Stimulated activated effector memory CD8-positive, alpha-beta T cell treated with anti-CD3 and anti-CD28 coated beads, Interleukin-12 subunit alpha, Interleukin-12 subunit beta, amount 100 ng/mL, for 72 hours (primary cell): ENCODE results near the gene F2RL3.
A peak's percentile ranks its signal among the peaks of the same experiment; 100 is the strongest.
"Not testable (repeated sequence)": the region's sequence is repeated elsewhere in the genome, so short reads cannot be mapped to it uniquely, and the experiment has no call there.

Source experiments
- ATAC-seq: fragments of 150-1000 bp; cut with Tn5 transposase; 2 replicates; pipeline ENCODE4 v1.10.0; 2021
- DNase-seq, 2 donors: peaks; one replicate each; pipeline ENCODE4 v3.0.0; 2021 to 2022; ENCODE audit warnings: low spot score in 2 of 2
- H3K27ac Mint-ChIP-seq: one replicate; pipeline ENCODE4 v1.8.0; 2022; ENCODE audit warnings: mild to moderate bottlenecking, mixed read lengths
- H3K36me3 Mint-ChIP-seq: one replicate; pipeline ENCODE4 v1.8.0; 2022; ENCODE audit warnings: mild to moderate bottlenecking, mixed read lengths
- H3K4me1 Mint-ChIP-seq: one replicate; pipeline ENCODE4 v1.8.0; 2022; ENCODE audit warnings: mixed read lengths
- H3K4me3 Mint-ChIP-seq: one replicate; pipeline ENCODE4 v1.8.0; 2022; ENCODE audit warnings: mild to moderate bottlenecking, mixed read lengths
- H3K9me3 Mint-ChIP-seq: one replicate; pipeline ENCODE4 v1.8.0; 2022; ENCODE audit warnings: mixed read lengths

F2RL3 gene

GRCh38 chr19:16868423-16869130, 20.2 kb upstream of the F2RL3 start:
- Mint-ChIP-seq H3K36me3 (peaks cover 76% of the 10 kb centered on the region), H3K27ac (peak overlapping the region; percentile 20), H3K4me1 (peaks cover 5% of the 10 kb centered on the region), H3K9me3 (no peaks in the 10 kb centered on the region), H3K4me3 (no peak overlapping the region)
- ATAC-seq (no peak), DNase-seq (no peak)

- Mint-ChIP-seq H3K9me3 (peaks cover 4% of the 10 kb centered on the region), H3K4me1 (peaks cover 14% of the 10 kb centered on the region), H3K36me3 (peaks cover 76% of the 10 kb centered on the region), H3K4me3 (no peak overlapping the region), H3K27ac (no peak overlapping the region)
- DNase-seq (no peak), ATAC-seq (no peak)
Observed at GRCh38 chr19:16869331-16869972, 19.3 kb upstream of the F2RL3 start.

GRCh38 chr19:16871871-16872270, 16.9 kb upstream of the F2RL3 start:
- Mint-ChIP-seq H3K4me3 (no peak overlapping the region), H3K4me1 (peaks cover 30% of the 10 kb centered on the region), H3K27ac (no peak overlapping the region), H3K36me3 (peaks cover 58% of the 10 kb centered on the region), H3K9me3 (peaks cover 8% of the 10 kb centered on the region)
- DNase-seq (no peak), ATAC-seq (no peak)

- Mint-ChIP-seq H3K4me3 (no peak overlapping the region), H3K27ac (no peak overlapping the region), H3K9me3 (peaks cover 8% of the 10 kb centered on the region), H3K4me1 (peaks cover 39% of the 10 kb centered on the region), H3K36me3 (peaks cover 51% of the 10 kb centered on the region)
- DNase-seq: no peak
- no peak for ATAC-seq
Observed at GRCh38 chr19:16872728-16873127, 16.1 kb upstream of the F2RL3 start.

- Mint-ChIP-seq H3K9me3 (peaks cover 8% of the 10 kb centered on the region), H3K27ac (peak overlapping the region; percentile 94), H3K4me3 (no peak overlapping the region), H3K4me1 (peaks cover 35% of the 10 kb centered on the region), H3K36me3 (peaks cover 47% of the 10 kb centered on the region)
- ATAC-seq (no peak), DNase-seq (no peak)
Observed at GRCh38 chr19:16873594-16873993, 15.2 kb upstream of the F2RL3 start.

- DNase-seq (no peak), ATAC-seq (no peak)
- peak overlapping the region; percentile 94 for H3K27ac Mint-ChIP-seq
- H3K4me1 Mint-ChIP-seq: peaks cover 35% of the 10 kb centered on the region
- peaks cover 47% of the 10 kb centered on the region for H3K36me3 Mint-ChIP-seq
- H3K9me3 Mint-ChIP-seq: peaks cover 8% of the 10 kb centered on the region
- no peak overlapping the region for H3K4me3 Mint-ChIP-seq
Observed at GRCh38 chr19:16874250-16874977, 14.4 kb upstream of the F2RL3 start.

- H3K36me3 Mint-ChIP-seq: peaks cover 49% of the 10 kb centered on the region
Observed at GRCh38 chr19:16874978-16875299, 13.9 kb upstream of the F2RL3 start.

GRCh38 chr19:16875584-16876555, 12.9 kb upstream of the F2RL3 start:
- no peak for ATAC-seq
- peaks cover 35% of the 10 kb centered on the region for H3K4me1 Mint-ChIP-seq
- no peak overlapping the region for H3K4me3 Mint-ChIP-seq
- peaks cover 50% of the 10 kb centered on the region for H3K36me3 Mint-ChIP-seq
- no peak for DNase-seq
- H3K9me3 Mint-ChIP-seq: peaks cover 8% of the 10 kb centered on the region
- peak overlapping the region; percentile 85 for H3K27ac Mint-ChIP-seq

More at GRCh38 chr19:16874978-16875299, 13.9 kb upstream of the F2RL3 start:
- not testable (repeated sequence) for DNase-seq, H3K9me3 Mint-ChIP-seq, ATAC-seq, H3K4me3 Mint-ChIP-seq
- Mint-ChIP-seq H3K4me1 (peaks cover 35% of the 10 kb centered on the region), H3K27ac (peak overlapping the region; percentile 94)

GRCh38 chr19:16876904-16877361, 11.9 kb upstream of the F2RL3 start:
- H3K4me1 Mint-ChIP-seq: peaks cover 35% of the 10 kb centered on the region

GRCh38 chr19:16877581-16877980, 11.2 kb upstream of the F2RL3 start:
- no peak overlapping the region for H3K27ac Mint-ChIP-seq
- peaks cover 13% of the 10 kb centered on the region for H3K9me3 Mint-ChIP-seq
- H3K4me3 Mint-ChIP-seq: no peak overlapping the region
- DNase-seq (no peak), ATAC-seq (peak; percentile 46)
- H3K4me1 Mint-ChIP-seq: peaks cover 35% of the 10 kb centered on the region
- H3K36me3 Mint-ChIP-seq: peaks cover 36% of the 10 kb centered on the region

More at GRCh38 chr19:16876904-16877361, 11.9 kb upstream of the F2RL3 start:
- ATAC-seq: no peak
- Mint-ChIP-seq H3K27ac (no peak overlapping the region), H3K36me3 (peaks cover 42% of the 10 kb centered on the region), H3K9me3 (peaks cover 8% of the 10 kb centered on the region), H3K4me3 (no peak overlapping the region)
- no peak for DNase-seq

GRCh38 chr19:16878181-16878965, 10.4 kb upstream of the F2RL3 start:
- no peak overlapping the region for H3K4me3 Mint-ChIP-seq
- H3K27ac Mint-ChIP-seq: no peak overlapping the region
- no peak for DNase-seq
- H3K36me3 Mint-ChIP-seq: peaks cover 30% of the 10 kb centered on the region
- no peak for ATAC-seq
- H3K9me3 Mint-ChIP-seq: peaks cover 18% of the 10 kb centered on the region
- peaks cover 35% of the 10 kb centered on the region for H3K4me1 Mint-ChIP-seq

GRCh38 chr19:16880884-16881554, 7.8 kb upstream of the F2RL3 start:
- ATAC-seq (no peak), DNase-seq (no peak)
- H3K36me3 Mint-ChIP-seq: peaks cover 19% of the 10 kb centered on the region
- H3K27ac Mint-ChIP-seq: no peak overlapping the region
- peaks cover 10% of the 10 kb centered on the region for H3K9me3 Mint-ChIP-seq
- no peak overlapping the region for H3K4me3 Mint-ChIP-seq
- H3K4me1 Mint-ChIP-seq: peaks cover 14% of the 10 kb centered on the region

GRCh38 chr19:16882146-16882545, 6.7 kb upstream of the F2RL3 start:
- no peak for ATAC-seq
- Mint-ChIP-seq H3K4me3 (no peak overlapping the region), H3K36me3 (peaks cover 14% of the 10 kb centered on the region), H3K9me3 (peaks cover 10% of the 10 kb centered on the region), H3K4me1 (peaks cover 7% of the 10 kb centered on the region), H3K27ac (peak overlapping the region; percentile 68)
- DNase-seq: no peak

GRCh38 chr19:16883522-16883921, 5.3 kb upstream of the F2RL3 start:
- DNase-seq (no peak), ATAC-seq (no peak)
- Mint-ChIP-seq H3K9me3 (peaks cover 10% of the 10 kb centered on the region), H3K4me1 (peaks cover 3% of the 10 kb centered on the region), H3K36me3 (peaks cover 14% of the 10 kb centered on the region), H3K4me3 (no peak overlapping the region), H3K27ac (no peak overlapping the region)
